Measurements from ENCODE around the gene MTF1.
"Not testable (repeated sequence)": the region's sequence is repeated elsewhere in the genome, so short reads cannot be mapped to it uniquely, and the experiment has no call there.

The MTF1 gene

DNA sequence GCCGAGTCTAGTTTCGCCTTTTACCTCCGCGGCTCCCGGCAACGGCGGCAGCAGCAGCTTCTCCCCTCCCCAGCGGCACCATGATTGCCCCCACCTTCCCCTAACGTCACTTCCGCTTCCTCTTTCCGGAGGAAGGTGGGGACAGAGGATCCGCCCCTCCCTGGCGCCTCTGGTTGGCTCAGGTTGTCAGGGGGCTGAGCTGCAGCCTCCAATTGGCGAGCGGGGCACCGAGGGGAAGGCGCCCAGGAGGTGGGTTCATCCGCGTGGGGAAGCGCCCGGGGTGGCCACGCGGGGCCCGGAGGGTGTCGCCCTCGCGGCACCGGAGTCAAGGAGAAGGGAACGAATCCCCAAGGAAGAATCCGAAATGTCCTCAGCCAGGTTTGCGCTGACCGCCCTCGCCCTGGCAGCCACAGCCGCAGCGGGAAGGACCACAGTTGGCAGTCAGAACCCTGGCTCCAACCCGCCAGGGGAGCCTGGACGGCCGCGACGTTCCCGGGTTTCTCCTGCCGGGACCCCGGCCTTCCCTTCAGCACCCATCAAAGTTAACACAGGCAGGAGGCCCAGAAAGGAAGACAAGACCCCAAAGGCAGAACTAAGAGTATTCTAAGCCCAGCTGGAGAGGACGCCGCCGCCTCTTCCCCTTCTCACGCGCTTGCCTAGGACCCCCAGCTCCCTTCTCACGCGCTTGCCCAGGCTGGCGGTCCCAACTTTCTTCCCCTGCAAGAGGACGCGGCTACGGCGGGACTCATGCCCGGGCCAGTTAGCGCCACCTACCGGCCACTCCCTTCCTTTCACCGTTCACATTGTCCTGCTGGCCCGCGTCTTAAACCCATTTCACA is at the start of gene MTF1 (continued):
- TF ChIP-seq, protein P1, sequence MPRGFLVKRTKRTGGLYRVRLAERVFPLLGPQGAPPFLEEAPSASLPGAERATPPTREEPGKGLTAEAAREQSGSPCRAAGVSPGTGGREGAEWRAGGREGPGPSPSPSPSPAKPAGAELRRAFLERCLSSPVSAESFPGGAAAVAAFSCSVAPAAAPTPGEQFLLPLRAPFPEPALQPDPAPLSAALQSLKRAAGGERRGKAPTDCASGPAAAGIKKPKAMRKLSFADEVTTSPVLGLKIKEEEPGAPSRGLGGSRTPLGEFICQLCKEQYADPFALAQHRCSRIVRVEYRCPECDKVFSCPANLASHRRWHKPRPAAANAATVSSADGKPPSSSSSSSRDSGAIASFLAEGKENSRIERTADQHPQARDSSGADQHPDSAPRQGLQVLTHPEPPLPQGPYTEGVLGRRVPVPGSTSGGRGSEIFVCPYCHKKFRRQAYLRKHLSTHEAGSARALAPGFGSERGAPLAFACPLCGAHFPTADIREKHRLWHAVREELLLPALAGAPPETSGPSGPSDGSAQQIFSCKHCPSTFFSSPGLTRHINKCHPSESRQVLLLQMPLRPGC (tag by site-specific recombination; IDR thresholded peaks at IDR 0.05), result no peak
- TF ChIP-seq ZNF138 (tag by site-specific recombination; IDR thresholded peaks at IDR 0.05; ENCODE audit: borderline replicate concordance) (no peak), ZNF626 (tag by site-specific recombination; IDR thresholded peaks at IDR 0.05) (no peak), ZNF610 (tag by site-specific recombination; IDR thresholded peaks at IDR 0.05; ENCODE audit: borderline replicate concordance) (0 out of 2 replicates have a peak, but pooled peaks have one; percentile 46), YY1 (tag by site-specific recombination; IDR thresholded peaks at IDR 0.05) (peak; percentile 84), ZNF501 (tag by site-specific recombination; IDR thresholded peaks at IDR 0.05) (peak; percentile 91), ZNF843 (tag by site-specific recombination; IDR thresholded peaks at IDR 0.05) (peak; percentile 47), SETDB1 (IDR thresholded peaks at IDR 0.05; ENCODE audit: insufficient read length, low read length) (no peak), ZNF24 (tag by site-specific recombination; IDR thresholded peaks at IDR 0.05) (0 out of 2 replicates have a peak, but pooled peaks have one; percentile 40)

DNA sequence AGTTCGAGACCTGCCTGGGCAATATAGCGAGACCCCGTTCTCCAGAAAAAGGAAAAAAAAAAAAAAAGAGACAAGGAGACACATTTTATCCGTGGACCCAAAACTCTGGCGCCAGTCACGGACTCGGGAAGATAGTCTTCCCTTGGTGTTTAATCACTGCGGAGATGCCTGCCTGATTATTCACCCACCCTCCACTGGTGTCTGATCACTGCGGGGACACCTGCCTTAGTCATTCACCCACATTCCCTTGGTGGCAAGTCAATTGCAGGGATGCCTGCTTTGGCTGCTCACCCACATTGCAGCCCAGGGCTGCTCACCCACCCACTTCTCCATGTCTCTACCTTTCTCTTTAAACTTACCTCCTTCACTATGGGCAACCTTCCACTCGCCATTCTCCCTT is 49.1 kb upstream of the MTF1 start:
- CTCF ChIA-PET; H3K27ac ChIP-seq (ENCODE audit: extremely low read depth, low read depth, low read length); H3K4me1 ChIP-seq (ENCODE audit: control insufficient read depth, insufficient read depth, low read length); H3K4me3 ChIP-seq (ENCODE audit: low read depth, low read length); POLR2A ChIA-PET; H3K9me3 ChIP-seq (ENCODE audit: control insufficient read depth, insufficient read depth, low read depth, low read length); H3K36me3 ChIP-seq (ENCODE audit: control insufficient read depth in 2 of 2, insufficient read depth in 1 of 2, low read length in 2 of 2): not testable (repeated sequence)
- peak; percentile 29; the same call in 1 of the 2 replicates for TF ChIP-seq EGR2 (tag by site-specific recombination; IDR thresholded peaks at IDR 0.05; ENCODE audit: low read depth)

DNA sequence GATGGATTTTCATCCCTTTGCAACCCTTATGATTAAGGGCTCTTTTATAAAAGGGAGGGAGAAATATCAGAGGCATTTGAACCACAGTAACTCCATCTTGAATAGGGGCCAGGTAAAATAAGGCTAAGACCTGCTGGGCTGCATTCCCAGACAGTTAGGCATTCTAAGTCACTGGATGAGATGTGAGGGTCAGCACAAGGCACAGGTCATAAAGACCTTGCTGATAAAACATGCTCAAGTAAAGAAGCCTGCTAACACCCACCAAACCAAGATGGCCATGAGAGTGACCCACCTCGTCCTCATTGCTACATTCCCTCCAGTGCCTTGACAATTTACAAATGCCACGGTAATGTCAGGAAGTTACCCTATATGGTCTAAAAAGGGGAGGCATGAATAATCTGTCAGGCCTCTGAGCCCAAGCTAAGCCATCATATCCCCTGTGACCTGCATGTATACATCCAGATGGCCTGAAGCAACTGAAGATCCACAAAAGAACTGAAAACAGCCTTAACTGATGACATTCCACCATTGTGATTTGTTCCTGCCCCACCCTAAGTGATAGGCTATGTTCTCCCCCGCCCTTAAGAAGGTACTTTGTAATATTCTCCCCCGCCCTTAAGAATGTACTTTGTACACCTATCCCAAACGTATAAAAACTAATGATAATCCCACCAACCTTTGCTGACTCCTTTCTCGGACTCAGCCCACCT is 48.2 kb upstream of the MTF1 start:
- CTCF ChIA-PET, result interaction anchor here (0.7 kb wide), 1 partner anchor 15 kb away, joined by 4 read pairs; no protein-coding TSS in a partner anchor
- not testable (repeated sequence) for H3K4me3 ChIP-seq (ENCODE audit: low read depth, low read length); H3K27ac ChIP-seq (ENCODE audit: extremely low read depth, low read depth, low read length); H3K9me3 ChIP-seq (ENCODE audit: control insufficient read depth, insufficient read depth, low read depth, low read length); H3K36me3 ChIP-seq (ENCODE audit: control insufficient read depth in 2 of 2, insufficient read depth in 1 of 2, low read length in 2 of 2); H3K4me1 ChIP-seq (ENCODE audit: control insufficient read depth, insufficient read depth, low read length)
- POLR2A ChIA-PET, result interaction anchor here (0.7 kb wide), 1 partner anchor 23 kb away, joined by 3 read pairs; no protein-coding TSS in a partner anchor

DNA sequence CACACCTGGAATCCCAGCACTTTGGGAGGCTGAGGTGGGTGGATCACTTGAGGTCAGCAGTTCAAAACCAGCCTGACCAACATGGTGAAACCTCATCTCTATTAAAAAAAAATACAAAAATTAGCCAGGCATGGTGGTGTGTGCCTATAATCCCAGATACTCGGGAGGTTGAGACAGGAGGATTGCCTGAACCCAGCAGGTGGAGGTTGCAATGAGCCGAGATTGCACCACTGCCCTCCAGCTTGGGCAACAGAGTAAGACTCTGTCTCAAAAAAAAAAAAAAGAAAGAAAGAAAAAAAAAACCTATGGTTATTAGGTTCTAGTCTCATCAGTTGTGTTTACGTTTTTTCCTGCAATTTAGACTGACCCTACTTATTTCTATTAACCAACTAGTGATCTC is 47.2 kb upstream of the MTF1 start:
- CTCF ChIA-PET, result interaction anchor here (0.7 kb wide), 1 partner anchor 16 kb away, joined by 4 read pairs; no protein-coding TSS in a partner anchor
- POLR2A ChIA-PET, result interaction anchor here (0.6 kb wide), 1 partner anchor 1252 kb away, joined by 4 read pairs; no protein-coding TSS in a partner anchor
- H3K36me3 ChIP-seq (ENCODE audit: control insufficient read depth in 2 of 2, insufficient read depth in 1 of 2, low read length in 2 of 2); H3K9me3 ChIP-seq (ENCODE audit: control insufficient read depth, insufficient read depth, low read depth, low read length); H3K4me1 ChIP-seq (ENCODE audit: control insufficient read depth, insufficient read depth, low read length); H3K4me3 ChIP-seq (ENCODE audit: low read depth, low read length); H3K27ac ChIP-seq (ENCODE audit: extremely low read depth, low read depth, low read length): not testable (repeated sequence)

DNA sequence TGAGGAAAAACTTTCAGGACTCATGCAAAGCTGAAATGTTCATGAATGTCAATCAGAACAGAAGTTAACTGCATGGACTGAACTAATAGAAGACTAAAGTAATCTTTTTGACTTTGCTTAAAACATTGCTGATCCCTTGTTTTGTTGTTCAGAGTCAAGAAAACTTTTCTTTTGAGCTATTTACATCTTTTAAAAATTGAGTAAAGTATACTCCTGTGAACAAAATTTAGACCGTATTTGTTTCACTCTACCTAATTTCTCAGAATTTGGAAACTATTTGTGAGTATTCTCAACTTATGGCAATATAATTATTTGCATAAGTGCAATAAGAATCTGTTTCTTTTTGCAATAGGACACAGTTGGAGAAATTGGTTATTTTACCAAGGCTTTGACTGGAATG is 46.3 kb upstream of the MTF1 start:
- Histone ChIP-seq H3K4me1 (ENCODE audit: control insufficient read depth, insufficient read depth, low read length) (no peaks in the 10 kb centered on the region), H3K9me3 (ENCODE audit: control insufficient read depth, insufficient read depth, low read depth, low read length) (no peaks in the 10 kb centered on the region), H3K27ac (ENCODE audit: extremely low read depth, low read depth, low read length) (no peak overlapping the region), H3K4me3 (ENCODE audit: low read depth, low read length) (no peak overlapping the region), H3K36me3 (ENCODE audit: control insufficient read depth in 2 of 2, insufficient read depth in 1 of 2, low read length in 2 of 2) (peaks cover 0 to 6% of the 10 kb centered on the region in 2 experiments; a peak in 1 of 3 replicates)
- POLR2A ChIA-PET, result no interaction called here
- CTCF ChIA-PET, result interaction anchor here (0.7 kb wide), 1 partner anchor 32 kb away, joined by 4 read pairs; no protein-coding TSS in a partner anchor
- TF ChIP-seq ZNF169 (tag by site-specific recombination; IDR thresholded peaks at IDR 0.05), result no peak
- peak; percentile 99 for TF ChIP-seq SETDB1 (IDR thresholded peaks at IDR 0.05; ENCODE audit: insufficient read length, low read length)
- 0 out of 2 replicates have a peak, but pooled peaks have one; percentile 53 for TF ChIP-seq TRIM28 (IDR thresholded peaks at IDR 0.05; ENCODE audit: borderline replicate concordance, low read length)

DNA sequence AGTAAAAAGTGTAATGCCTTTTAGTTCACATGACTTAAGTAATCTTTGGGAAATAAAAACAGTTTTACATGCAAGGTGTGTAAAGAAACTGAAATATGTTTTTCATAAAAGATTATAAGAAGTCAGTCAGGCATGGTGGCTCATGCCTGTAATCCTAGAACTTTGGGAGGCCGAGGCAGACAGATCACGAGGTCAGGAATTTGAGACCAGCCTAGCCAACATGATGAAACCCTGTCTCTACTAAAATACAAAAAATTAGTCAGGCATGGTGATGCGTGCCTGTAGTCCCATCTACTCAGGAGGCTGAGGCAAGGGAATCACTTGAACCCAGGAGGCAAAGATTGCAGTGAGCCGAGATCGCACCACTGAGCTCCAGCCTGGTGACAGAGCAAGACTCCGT is 44.5 kb upstream of the MTF1 start:
- CTCF ChIA-PET; POLR2A ChIA-PET; H3K27ac ChIP-seq (ENCODE audit: extremely low read depth, low read depth, low read length); H3K36me3 ChIP-seq (ENCODE audit: control insufficient read depth in 2 of 2, insufficient read depth in 1 of 2, low read length in 2 of 2); H3K9me3 ChIP-seq (ENCODE audit: control insufficient read depth, insufficient read depth, low read depth, low read length); H3K4me1 ChIP-seq (ENCODE audit: control insufficient read depth, insufficient read depth, low read length); H3K4me3 ChIP-seq (ENCODE audit: low read depth, low read length): not testable (repeated sequence)
